KOPT-K1 (cell line): ENCODE measurements around the gene GDF2.

Source experiments
- H3K27ac ChIP-seq: fragments of 200-600 bp; sonication (generic); 2 replicates; pipeline ENCODE4 v1.5.1; 2016; ENCODE audit warnings: antibody characterized with exemption, mild to moderate bottlenecking, low read depth, low read length; ENCODE audit not compliant: poor library complexity, severe bottlenecking
- H3K36me3 ChIP-seq: fragments of 200-600 bp; sonication (generic); 2 replicates; pipeline ENCODE4 v1.5.1; 2017; ENCODE audit warnings: antibody characterized with exemption, mild to moderate bottlenecking, low read length, moderate library complexity; ENCODE audit not compliant: insufficient read depth
- H3K9me3 ChIP-seq: fragments of 200-600 bp; sonication (generic); 2 replicates; pipeline ENCODE4 v1.5.1; 2017; ENCODE audit warnings: antibody characterized with exemption, low read length, mild to moderate bottlenecking; ENCODE audit not compliant: insufficient read depth, poor library complexity, severe bottlenecking

The GDF2 gene

DNA sequence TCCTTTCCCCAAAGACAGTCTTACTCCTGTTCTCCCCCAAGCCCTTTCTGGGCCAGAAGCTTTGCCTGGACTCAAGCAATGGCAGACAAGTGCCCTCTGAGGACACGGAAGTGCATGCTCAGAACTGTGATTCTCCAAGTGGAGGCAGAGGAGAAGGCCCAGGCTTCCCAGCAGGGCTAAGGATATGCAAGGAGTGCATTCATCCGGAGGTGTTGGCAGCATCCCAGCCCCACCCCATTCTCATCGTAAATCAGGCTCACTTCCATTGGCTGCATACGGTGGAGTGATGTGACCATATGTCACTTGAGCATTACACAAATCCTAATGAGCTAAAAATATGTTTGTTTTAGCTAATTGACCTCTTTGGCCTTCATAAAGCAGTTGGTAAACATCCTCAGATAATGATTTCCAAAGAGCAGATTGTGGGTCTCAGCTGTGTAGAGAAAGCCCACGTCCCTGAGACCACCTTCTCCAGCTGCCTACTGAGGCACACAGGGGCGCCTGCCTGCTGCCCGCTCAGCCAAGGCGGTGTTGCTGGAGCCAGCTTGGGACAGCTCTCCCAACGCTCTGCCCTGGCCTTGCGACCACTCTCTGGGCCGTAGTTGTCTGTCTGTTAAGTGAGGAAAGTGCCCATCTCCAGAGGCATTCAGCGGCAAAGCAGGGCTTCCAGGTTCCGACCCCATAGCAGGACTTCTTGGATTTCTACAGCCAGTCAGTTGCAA, 24.5 kb downstream of the GDF2 start:
- Histone ChIP-seq H3K9me3 (no peaks in the 10 kb centered on the region), H3K36me3 (no peaks in the 10 kb centered on the region), H3K27ac (no peak overlapping the region)

DNA sequence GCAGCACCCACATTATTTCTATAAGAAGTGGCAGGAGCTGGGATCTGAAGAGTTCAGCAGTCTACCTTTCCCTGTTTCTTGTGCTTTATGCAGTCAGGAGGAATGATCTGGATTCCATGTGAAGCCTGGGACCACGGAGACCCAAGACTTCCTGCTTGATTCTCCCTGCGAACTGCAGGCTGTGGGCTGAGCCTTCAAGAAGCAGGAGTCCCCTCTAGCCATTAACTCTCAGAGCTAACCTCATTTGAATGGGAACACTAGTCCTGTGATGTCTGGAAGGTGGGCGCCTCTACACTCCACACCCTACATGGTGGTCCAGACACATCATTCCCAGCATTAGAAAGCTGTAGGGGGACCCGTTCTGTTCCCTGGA, 25.0 kb downstream of the GDF2 start:
- Histone ChIP-seq H3K36me3 (no peaks in the 10 kb centered on the region), H3K27ac (no peak overlapping the region), H3K9me3 (no peaks in the 10 kb centered on the region)

DNA sequence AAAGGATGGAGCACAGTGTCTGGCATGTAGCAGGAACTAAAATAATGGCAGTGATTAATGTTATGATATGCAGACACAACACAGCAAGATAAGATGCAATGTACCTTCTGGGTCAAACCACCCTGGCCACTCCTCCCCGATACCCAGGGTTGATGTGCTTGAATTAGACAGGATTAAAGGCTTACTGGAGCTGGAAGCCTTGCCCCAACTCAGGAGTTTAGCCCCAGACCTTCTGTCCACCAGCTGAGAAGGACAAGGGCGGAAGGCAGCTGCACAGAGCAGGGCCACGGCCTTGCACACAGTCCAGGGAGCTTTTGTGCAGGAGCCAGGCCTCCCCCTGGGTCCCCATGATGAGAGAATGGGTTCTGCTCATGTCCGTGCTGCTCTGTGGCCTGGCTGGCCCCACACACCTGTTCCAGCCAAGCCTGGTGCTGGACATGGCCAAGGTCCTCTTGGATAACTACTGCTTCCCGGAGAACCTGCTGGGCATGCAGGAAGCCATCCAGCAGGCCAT, 25.9 kb downstream of the GDF2 start, which contains the start of gene RBP3:
Gene RBP3 (plus strand): TSS at position 226 of the 514 bp plus-strand sequence. CDS start 122 bp downstream, at position 348.
- Histone ChIP-seq H3K27ac (no peak within 1 kb of the TSS), H3K36me3 (no peaks in the 10 kb centered on the region), H3K9me3 (no peaks in the 10 kb centered on the region)

DNA sequence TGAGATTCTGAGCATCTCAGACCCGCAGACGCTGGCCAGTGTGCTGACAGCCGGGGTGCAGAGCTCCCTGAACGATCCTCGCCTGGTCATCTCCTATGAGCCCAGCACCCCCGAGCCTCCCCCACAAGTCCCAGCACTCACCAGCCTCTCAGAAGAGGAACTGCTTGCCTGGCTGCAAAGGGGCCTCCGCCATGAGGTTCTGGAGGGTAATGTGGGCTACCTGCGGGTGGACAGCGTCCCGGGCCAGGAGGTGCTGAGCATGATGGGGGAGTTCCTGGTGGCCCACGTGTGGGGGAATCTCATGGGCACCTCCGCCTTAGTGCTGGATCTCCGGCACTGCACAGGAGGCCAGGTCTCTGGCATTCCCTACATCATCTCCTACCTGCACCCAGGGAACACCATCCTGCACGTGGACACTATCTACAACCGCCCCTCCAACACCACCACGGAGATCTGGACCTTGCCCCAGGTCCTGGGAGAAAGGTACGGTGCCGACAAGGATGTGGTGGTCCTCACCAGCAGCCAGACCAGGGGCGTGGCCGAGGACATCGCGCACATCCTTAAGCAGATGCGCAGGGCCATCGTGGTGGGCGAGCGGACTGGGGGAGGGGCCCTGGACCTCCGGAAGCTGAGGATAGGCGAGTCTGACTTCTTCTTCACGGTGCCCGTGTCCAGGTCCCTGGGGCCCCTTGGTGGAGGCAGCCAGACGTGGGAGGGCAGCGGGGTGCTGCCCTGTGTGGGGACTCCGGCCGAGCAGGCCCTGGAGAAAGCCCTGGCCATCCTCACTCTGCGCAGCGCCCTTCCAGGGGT, 26.6 kb downstream of the GDF2 start:
- no peaks in the 10 kb centered on the region for H3K36me3 ChIP-seq
- no peak overlapping the region for H3K27ac ChIP-seq
- no peaks in the 10 kb centered on the region for H3K9me3 ChIP-seq

DNA sequence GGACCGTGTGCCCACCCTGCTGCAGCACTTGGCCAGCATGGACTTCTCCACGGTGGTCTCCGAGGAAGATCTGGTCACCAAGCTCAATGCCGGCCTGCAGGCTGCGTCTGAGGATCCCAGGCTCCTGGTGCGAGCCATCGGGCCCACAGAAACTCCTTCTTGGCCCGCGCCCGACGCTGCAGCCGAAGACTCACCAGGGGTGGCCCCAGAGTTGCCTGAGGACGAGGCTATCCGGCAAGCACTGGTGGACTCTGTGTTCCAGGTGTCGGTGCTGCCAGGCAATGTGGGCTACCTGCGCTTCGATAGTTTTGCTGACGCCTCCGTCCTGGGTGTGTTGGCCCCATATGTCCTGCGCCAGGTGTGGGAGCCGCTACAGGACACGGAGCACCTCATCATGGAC, 27.3 kb downstream of the GDF2 start:
- Histone ChIP-seq H3K9me3 (no peaks in the 10 kb centered on the region), H3K27ac (no peak overlapping the region), H3K36me3 (no peaks in the 10 kb centered on the region)

DNA sequence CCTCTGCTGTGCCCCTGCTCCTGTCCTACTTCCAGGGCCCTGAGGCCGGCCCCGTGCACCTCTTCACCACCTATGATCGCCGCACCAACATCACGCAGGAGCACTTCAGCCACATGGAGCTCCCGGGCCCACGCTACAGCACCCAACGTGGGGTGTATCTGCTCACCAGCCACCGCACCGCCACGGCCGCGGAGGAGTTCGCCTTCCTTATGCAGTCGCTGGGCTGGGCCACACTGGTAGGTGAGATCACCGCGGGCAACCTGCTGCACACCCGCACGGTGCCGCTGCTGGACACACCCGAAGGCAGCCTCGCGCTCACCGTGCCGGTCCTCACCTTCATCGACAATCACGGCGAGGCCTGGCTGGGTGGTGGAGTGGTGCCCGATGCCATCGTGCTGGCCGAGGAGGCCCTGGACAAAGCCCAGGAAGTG, 27.7 kb downstream of the GDF2 start:
- H3K36me3 ChIP-seq, result no peaks in the 10 kb centered on the region
- no peaks in the 10 kb centered on the region for H3K9me3 ChIP-seq
- H3K27ac ChIP-seq, result no peak overlapping the region

DNA sequence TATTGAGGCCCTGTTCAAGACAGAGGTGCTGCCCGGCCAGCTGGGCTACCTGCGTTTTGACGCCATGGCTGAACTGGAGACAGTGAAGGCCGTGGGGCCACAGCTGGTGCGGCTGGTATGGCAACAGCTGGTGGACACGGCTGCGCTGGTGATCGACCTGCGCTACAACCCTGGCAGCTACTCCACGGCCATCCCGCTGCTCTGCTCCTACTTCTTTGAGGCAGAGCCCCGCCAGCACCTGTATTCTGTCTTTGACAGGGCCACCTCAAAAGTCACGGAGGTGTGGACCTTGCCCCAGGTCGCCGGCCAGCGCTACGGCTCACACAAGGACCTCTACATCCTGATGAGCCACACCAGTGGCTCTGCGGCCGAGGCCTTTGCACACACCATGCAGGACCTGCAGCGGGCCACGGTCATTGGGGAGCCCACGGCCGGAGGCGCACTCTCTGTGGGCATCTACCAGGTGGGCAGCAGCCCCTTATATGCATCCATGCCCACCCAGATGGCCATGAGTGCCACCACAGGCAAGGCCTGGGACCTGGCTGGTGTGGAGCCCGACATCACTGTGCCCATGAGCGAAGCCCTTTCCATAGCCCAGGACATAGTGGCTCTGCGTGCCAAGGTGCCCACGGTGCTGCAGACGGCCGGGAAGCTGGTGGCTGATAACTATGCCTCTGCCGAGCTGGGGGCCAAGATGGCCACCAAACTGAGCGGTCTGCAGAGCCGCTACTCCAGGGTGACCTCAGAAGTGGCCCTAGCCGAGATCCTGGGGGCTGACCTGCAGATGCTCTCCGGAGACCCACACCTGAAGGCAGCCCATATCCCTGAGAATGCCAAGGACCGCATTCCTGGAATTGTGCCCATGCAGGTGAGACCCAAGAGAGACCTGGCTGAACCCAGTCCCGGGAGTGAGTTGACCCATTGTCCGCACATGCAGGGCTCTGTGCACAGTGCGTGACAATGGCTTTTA, 28.7 kb downstream of the GDF2 start:
- Histone ChIP-seq H3K9me3 (no peaks in the 10 kb centered on the region), H3K27ac (no peak overlapping the region), H3K36me3 (no peaks in the 10 kb centered on the region)

DNA sequence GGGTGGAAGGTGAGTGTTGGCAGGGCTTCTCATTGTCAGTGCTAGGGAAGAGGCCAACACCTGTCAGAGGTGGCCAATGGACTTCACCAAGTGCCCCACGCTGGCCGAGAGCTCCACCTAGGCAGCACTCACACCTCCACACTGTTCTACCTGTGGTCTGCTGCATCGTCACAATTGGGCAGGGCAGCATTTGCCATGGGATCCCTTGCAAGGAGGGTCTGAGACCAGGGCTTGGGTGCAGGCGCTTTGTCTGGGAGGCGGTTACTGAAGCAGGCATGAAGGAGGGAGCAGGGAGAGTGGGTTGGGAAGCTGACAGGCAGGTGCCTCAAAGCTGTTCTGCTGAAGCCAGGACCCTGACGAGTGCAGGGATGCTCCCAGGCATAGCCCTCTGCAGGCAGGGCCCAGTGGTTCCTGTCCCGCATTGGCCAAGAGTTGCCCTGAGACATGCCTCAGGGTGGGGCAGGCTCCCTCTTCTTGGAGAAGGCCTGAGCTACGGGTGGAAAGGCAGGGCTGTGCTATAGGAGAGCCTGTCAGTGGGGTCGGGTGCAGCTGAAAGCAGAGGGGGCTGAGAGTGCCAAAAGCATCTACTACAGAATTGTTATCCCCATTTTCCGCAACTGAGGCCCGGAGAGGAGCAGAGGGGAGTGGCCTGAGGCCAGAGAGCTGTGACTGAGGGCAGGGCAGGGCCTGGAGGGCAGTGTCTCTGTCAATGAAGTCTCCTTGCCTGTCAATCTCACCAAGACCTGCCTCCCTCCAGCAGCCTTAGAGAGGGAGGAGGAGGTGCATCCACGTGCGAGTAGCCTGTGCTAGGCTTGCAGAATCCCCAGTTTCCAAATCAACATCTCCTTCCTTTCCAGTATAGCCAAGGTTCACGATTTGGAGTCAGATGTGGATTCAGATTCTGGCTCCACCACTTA, 29.9 kb downstream of the GDF2 start:
- Histone ChIP-seq H3K27ac (no peak overlapping the region), H3K9me3 (no peaks in the 10 kb centered on the region), H3K36me3 (no peaks in the 10 kb centered on the region)

DNA sequence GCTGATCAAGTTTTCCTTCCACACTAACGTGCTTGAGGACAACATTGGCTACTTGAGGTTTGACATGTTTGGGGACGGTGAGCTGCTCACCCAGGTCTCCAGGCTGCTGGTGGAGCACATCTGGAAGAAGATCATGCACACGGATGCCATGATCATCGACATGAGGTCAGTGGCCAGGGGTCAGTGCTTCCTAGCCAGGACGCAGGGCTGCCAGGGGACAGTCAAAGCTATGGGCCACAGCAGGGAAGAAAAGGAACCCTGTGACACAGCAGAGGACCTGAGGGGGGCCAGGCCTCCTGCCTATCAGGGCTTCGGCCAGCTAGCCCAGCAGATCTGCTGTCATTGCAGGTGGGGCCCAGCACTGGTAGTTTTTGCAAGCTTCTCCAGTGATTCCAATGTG, 31.1 kb downstream of the GDF2 start:
- Histone ChIP-seq H3K36me3 (no peaks in the 10 kb centered on the region), H3K27ac (no peak overlapping the region), H3K9me3 (no peaks in the 10 kb centered on the region)

DNA sequence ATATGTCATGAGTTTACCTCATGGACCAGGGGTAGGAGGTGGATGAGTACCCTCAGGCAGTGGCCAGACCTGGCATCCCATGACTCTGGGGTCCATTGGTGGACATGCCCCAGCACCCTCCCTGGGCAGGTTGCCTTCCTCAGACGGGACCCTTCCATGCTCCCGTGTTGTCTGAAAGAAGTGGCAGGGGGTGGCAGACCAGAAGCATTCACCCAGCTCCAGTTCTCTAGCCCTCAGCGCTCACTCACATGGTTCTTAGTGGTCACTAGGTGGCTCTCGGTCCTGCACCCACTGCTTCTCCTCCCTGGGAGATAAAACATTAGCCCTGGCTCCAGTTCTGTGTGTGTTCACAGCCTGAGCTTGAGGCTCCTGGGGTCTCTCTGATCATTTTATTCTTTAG, 31.9 kb downstream of the GDF2 start:
- Histone ChIP-seq H3K36me3 (no peaks in the 10 kb centered on the region), H3K27ac (no peak overlapping the region), H3K9me3 (no peaks in the 10 kb centered on the region)

DNA sequence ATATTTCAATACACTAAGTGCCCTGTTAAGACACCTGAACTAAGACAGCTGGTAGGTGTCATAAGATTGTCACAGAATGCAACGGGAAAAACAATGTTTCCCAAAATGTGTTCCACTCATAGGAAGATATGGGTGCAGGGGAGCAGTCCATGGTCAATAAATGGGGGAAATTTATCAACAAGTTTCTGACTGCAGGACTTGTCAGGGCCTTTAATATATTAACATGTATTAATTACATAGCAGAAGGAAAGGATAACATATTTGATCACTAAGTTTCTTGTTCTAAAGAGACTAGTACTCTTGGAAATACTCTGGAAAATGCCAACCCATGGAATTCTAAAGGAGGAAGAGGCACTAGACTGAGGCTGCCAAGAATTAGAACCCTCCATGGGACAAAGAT, 32.6 kb downstream of the GDF2 start:
- Histone ChIP-seq H3K9me3 (no peaks in the 10 kb centered on the region), H3K36me3 (no peaks in the 10 kb centered on the region), H3K27ac (no peak overlapping the region)

DNA sequence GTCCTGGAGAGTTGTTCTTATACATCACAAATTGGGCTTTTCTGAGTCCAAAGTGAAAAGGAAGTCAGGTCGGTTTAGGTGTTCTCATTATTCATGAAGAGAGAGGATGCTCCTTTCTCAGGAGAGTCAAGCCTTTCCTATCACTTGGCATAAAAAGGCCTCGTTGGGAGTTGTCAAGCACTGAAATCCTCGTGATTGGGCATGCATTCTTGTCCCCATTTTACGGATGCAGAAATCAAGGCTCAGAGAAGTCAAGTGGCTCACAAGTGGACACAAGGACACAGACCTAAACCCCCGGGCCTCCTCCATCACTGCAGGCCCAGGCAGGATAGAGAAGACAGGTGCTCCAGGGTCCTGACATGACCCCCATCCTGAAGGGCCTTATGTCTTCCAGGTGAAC, 34.5 kb downstream of the GDF2 start:
- Histone ChIP-seq H3K27ac (no peak overlapping the region), H3K36me3 (no peaks in the 10 kb centered on the region)

DNA sequence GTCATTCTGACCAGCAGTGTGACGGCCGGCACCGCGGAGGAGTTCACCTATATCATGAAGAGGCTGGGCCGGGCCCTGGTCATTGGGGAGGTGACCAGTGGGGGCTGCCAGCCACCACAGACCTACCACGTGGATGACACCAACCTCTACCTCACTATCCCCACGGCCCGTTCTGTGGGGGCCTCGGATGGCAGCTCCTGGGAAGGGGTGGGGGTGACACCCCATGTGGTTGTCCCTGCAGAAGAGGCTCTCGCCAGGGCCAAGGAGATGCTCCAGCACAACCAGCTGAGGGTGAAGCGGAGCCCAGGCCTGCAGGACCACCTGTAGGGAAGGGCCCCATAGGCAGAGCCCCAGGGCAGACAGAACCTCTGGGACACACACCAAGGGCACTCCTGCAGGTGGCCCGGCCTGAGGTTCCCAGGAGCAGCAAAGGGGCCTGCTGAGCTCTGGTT, 34.9 kb downstream of the GDF2 start:
- Histone ChIP-seq H3K9me3 (no peaks in the 10 kb centered on the region), H3K36me3 (no peaks in the 10 kb centered on the region), H3K27ac (no peak overlapping the region)

More for the DNA sequence above, 34.5 kb downstream of the GDF2 start:
- no peaks in the 10 kb centered on the region for H3K9me3 ChIP-seq

DNA sequence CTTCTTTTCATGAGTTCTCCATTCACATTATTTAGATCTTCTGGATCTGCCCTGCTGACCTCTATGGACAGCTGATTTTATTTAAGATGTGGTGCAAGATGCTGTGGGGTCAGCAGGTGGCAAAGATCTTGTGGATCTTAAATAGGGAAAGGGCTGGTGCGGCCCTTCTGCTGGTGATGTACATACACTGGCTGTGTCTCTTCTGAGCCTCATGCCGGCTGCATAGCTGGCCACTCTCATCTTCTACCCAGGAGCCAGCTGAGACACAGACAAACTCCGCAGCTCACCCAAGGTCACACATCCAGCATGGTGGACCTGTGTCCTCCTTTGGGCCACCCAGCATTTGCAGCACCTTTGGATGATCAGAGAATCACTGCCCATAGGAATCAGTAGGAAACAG, 35.7 kb downstream of the GDF2 start:
- no peak overlapping the region for H3K27ac ChIP-seq
- H3K9me3 ChIP-seq, result no peaks in the 10 kb centered on the region
- no peaks in the 10 kb centered on the region for H3K36me3 ChIP-seq
